H1 (cell line): ENCODE results near the gene CBS. TPM values are rescaled to one million over a fixed set of nuclear protein-coding genes. Genes with fewer than 3 reads are reported as not detected.
A peak's percentile ranks its signal among the peaks of the same experiment; 100 is the strongest.

Experiments
- CTCF ChIA-PET: fragments of 300-600 bp; sonication (Branson Sonifier 250); formaldehyde crosslinking; loops from one replicate; lab custom pipeline; 2021; ENCODE audit not compliant: partially characterized antibody; lab: Charles Lee
- POLR2A ChIA-PET: fragments of 300-600 bp; sonication (Branson Sonifier 250); formaldehyde crosslinking; loops from one replicate; lab custom pipeline; 2021; ENCODE audit warnings: inconsistent platforms; ENCODE audit not compliant: partially characterized antibody; lab: Charles Lee
- DNase-seq, 2 experiments: peaks; one replicate each; pipeline versions ENCODE4 v3.0.0 to v3.0.0-alpha.2; 2010 to 2022; ENCODE audit warnings: low spot score in 2 of 2, low read depth in 1 of 2, mixed read lengths in 1 of 2
- FAIRE-seq: peaks from 2 replicates; lab custom pipeline; 2011; peaks lifted over from hg19 to GRCh38; lab: Jason Lieb, UNC
- H2AFZ ChIP-seq: 2 replicates; pipeline ENCODE4 v1.8.1; 2012; ENCODE audit warnings: low read length, inconsistent platforms
- H2AK5ac ChIP-seq: 2 replicates; pipeline ENCODE4 v1.6.1; 2013; ENCODE audit warnings: low read depth, low read length
- H2BK120ac ChIP-seq: replicated peaks from 2 replicates; pipeline ENCODE3; 2013; ENCODE audit warnings: low read depth, low read length, inconsistent platforms
- H2BK12ac ChIP-seq: 2 replicates; pipeline ENCODE4 v1.6.1; 2013; ENCODE audit warnings: low read depth, low read length
- H2BK15ac ChIP-seq: 2 replicates; pipeline ENCODE4 v1.6.1; 2013; ENCODE audit warnings: low read length
- H2BK20ac ChIP-seq: 2 replicates; pipeline ENCODE4 v1.6.1; 2013; ENCODE audit warnings: low read length
- H2BK5ac ChIP-seq: 2 replicates; pipeline ENCODE4 v1.6.1; 2013; ENCODE audit warnings: low read depth, low read length
- H3K14ac ChIP-seq: 2 replicates; pipeline ENCODE4 v1.6.1; 2013; ENCODE audit warnings: inconsistent platforms; ENCODE audit not compliant: insufficient read length
- H3K18ac ChIP-seq: 2 replicates; pipeline ENCODE4 v1.6.1; 2013; ENCODE audit warnings: low read length; ENCODE audit errors: extremely low read depth
- H3K23ac ChIP-seq: 2 replicates; pipeline ENCODE4 v1.6.1; 2013; ENCODE audit warnings: inconsistent platforms; ENCODE audit not compliant: insufficient read length
- H3K23me2 ChIP-seq: 2 replicates; pipeline ENCODE4 v1.6.1; 2013; ENCODE audit warnings: low read depth, low read length
- H3K27ac ChIP-seq: 2 replicates; pipeline ENCODE4 v1.6.1; 2011; ENCODE audit warnings: low read depth, low read length, inconsistent platforms
- H3K27me3 ChIP-seq, 4 experiments: replicated peaks in 1 of 4; 1 replicate in 1 of 4; 2 replicates in 3 of 4; pipeline versions ENCODE4 v1.6.1 to v1.8.1; 2011 to 2013; ENCODE audit warnings: low read length in 3 of 4, mild to moderate bottlenecking in 3 of 4, inconsistent platforms in 2 of 4, mixed read lengths in 2 of 4, moderate library complexity in 1 of 4; ENCODE audit not compliant: control insufficient read depth in 3 of 4, insufficient read depth in 3 of 4; ENCODE audit errors: extremely low read depth in 1 of 4
- H3K36me3 ChIP-seq, 4 experiments: 2 replicates each; pipeline versions ENCODE4 v1.6.1 to v1.8.1; 2011 to 2013; ENCODE audit warnings: mild to moderate bottlenecking in 4 of 4, low read length in 3 of 4, moderate library complexity in 2 of 4, control low read depth in 1 of 4, inconsistent platforms in 1 of 4; ENCODE audit not compliant: insufficient read depth in 4 of 4, control insufficient read depth in 2 of 4
- H3K4ac ChIP-seq: replicated peaks from 2 replicates; pipeline ENCODE3; 2013; ENCODE audit warnings: low read length, low read depth, mixed read lengths, inconsistent platforms; ENCODE audit not compliant: insufficient read length
- H3K4me1 ChIP-seq, 4 experiments: replicated peaks in 1 of 4; 1 replicate in 1 of 4; 2 replicates in 3 of 4; pipeline versions ENCODE4 v1.6.1 to v1.8.1; 2011 to 2013; ENCODE audit warnings: low read length in 3 of 4, inconsistent platforms in 2 of 4, mixed read lengths in 1 of 4; ENCODE audit not compliant: insufficient read depth in 4 of 4, control insufficient read depth in 3 of 4
- H3K4me2 ChIP-seq, 2 experiments: 2 replicates each; pipeline versions ENCODE4 v1.6.1 to v1.8.1; 2011 to 2013; ENCODE audit warnings: low read depth in 2 of 2, low read length in 2 of 2, control low read depth in 1 of 2, inconsistent platforms in 1 of 2, mild to moderate bottlenecking in 1 of 2; ENCODE audit not compliant: insufficient read depth in 1 of 2
- H3K4me3 ChIP-seq, 4 experiments: fragments of 200-600, 300-600 bp in 1 of 4; sonication (generic), shearing (Covaris generic), sonication (Bioruptor Twin) in 1 of 4; 2 replicates each; pipeline versions ENCODE4 v1.5.1 to v1.8.1; 2011 to 2016; ENCODE audit warnings: low read length in 4 of 4, low read depth in 3 of 4, control low read depth in 2 of 4, inconsistent platforms in 2 of 4, mild to moderate bottlenecking in 2 of 4, mixed read lengths in 1 of 4, moderate library complexity in 1 of 4; ENCODE audit not compliant: insufficient read depth in 2 of 4; ENCODE audit errors: extremely low read depth in 1 of 4
- H3K56ac ChIP-seq: replicated peaks from 2 replicates; pipeline ENCODE3; 2013; ENCODE audit warnings: low read depth, mild to moderate bottlenecking, mixed read lengths, low read length, inconsistent platforms; ENCODE audit not compliant: insufficient read length
- H3K79me1 ChIP-seq: 2 replicates; pipeline ENCODE4 v1.6.1; 2013; ENCODE audit warnings: low read depth, low read length, control low read depth
- H3K79me2 ChIP-seq, 2 experiments: 2 replicates each; pipeline versions ENCODE4 v1.6.1 to v1.8.1; 2012 to 2013; ENCODE audit warnings: low read length in 2 of 2, mild to moderate bottlenecking in 2 of 2, inconsistent platforms in 1 of 2; ENCODE audit not compliant: insufficient read depth in 2 of 2, control insufficient read depth in 1 of 2
- H3K9ac ChIP-seq, 4 experiments: replicated peaks in 1 of 4; 1 replicate in 1 of 4; 2 replicates in 3 of 4; pipeline versions ENCODE4 v1.6.1 to v1.8.1; 2011 to 2013; ENCODE audit warnings: low read depth in 3 of 4, low read length in 3 of 4, control low read depth in 2 of 4, mild to moderate bottlenecking in 2 of 4, moderate library complexity in 2 of 4, inconsistent platforms in 1 of 4; ENCODE audit errors: extremely low read depth in 1 of 4
- H3K9me3 ChIP-seq, 2 experiments: 2 replicates each; pipeline versions ENCODE4 v1.6.1 to v1.8.1; 2012 to 2013; ENCODE audit warnings: mild to moderate bottlenecking in 2 of 2, moderate library complexity in 2 of 2, control low read depth in 1 of 2, inconsistent platforms in 1 of 2, low read depth in 1 of 2, low read length in 1 of 2, mixed read lengths in 1 of 2; ENCODE audit not compliant: insufficient read depth in 2 of 2
- H4K20me1 ChIP-seq, 2 experiments: replicated peaks in 1 of 2; 2 replicates each; pipeline versions ENCODE3 to v1.8.1; 2011 to 2013; ENCODE audit warnings: inconsistent platforms in 2 of 2, low read length in 2 of 2, mild to moderate bottlenecking in 1 of 2; ENCODE audit not compliant: insufficient read depth in 2 of 2, control insufficient read depth in 1 of 2
- H4K5ac ChIP-seq: 2 replicates; pipeline ENCODE4 v1.6.1; 2013; ENCODE audit warnings: low read length, low read depth, mixed read lengths, inconsistent platforms; ENCODE audit not compliant: insufficient read length
- H4K8ac ChIP-seq: 2 replicates; pipeline ENCODE4 v1.8.0; 2013; ENCODE audit warnings: mild to moderate bottlenecking, moderate library complexity, low read length, inconsistent platforms; ENCODE audit not compliant: insufficient read depth; ENCODE audit errors: extremely low read depth
- H4K91ac ChIP-seq: replicated peaks from 2 replicates; pipeline ENCODE3; 2013; ENCODE audit warnings: low read length, mixed read lengths, inconsistent platforms; ENCODE audit not compliant: insufficient read length
- BRCA1 ChIP-seq: IDR thresholded peaks from 2 replicates; pipeline ENCODE4 v1.6.1; 2012; ENCODE audit warnings: low read depth, low read length, improper control_type of control experiment
- GTF2F1 ChIP-seq: IDR thresholded peaks from 2 replicates; pipeline ENCODE4 v1.6.1; 2012; ENCODE audit warnings: low read depth, low read length, improper control_type of control experiment, borderline replicate concordance
- JUN ChIP-seq: IDR thresholded peaks from 2 replicates; pipeline ENCODE4 v1.6.1; 2011; ENCODE audit warnings: low read depth, mild to moderate bottlenecking, improper control_type of control experiment, low read length
- KDM1A ChIP-seq: fragments of 200-600, 300-600 bp; sonication (generic); IDR thresholded peaks from 2 replicates; pipeline ENCODE4 v1.7.1; 2016; ENCODE audit warnings: mild to moderate bottlenecking, low read length, borderline replicate concordance
- PHF8 ChIP-seq: fragments of 200-600 bp; sonication (generic); conservative IDR thresholded peaks from 2 replicates; pipeline ENCODE4 v1.7.1; 2012; ENCODE audit warnings: low read depth, mild to moderate bottlenecking, inconsistent platforms, low read length, moderate library complexity
- WGBS, 2 experiments: shearing (Covaris generic) in 1 of 2; methylation state at CpG; one replicate each; pipeline versions ENCODE4 v1.1.6 to v1.1.7; 2013 to 2015; ENCODE audit warnings: low lambda C conversion rate in 2 of 2, mixed read lengths in 2 of 2, inconsistent platforms in 1 of 2, low coverage in 1 of 2, missing lambda C conversion rate in 1 of 2; ENCODE audit not compliant: insufficient replicate concordance in 2 of 2, insufficient coverage in 1 of 2, insufficient read length in 1 of 2; ENCODE audit errors: extremely low coverage in 1 of 2, missing lambda C conversion rate in 1 of 2; 5-methylcytosine and 5-hydroxymethylcytosine counted together
- polyA plus RNA-seq, 7 experiments: library from polyadenylated mRNA; depleted of rRNA in 3 of 7; stranded (reverse) in 5 of 7; unstranded in 2 of 7; fragments of >200 nt in 5 of 7; fragments of 200-250 nt in 2 of 7; gene quantifications; 1 replicate in 5 of 7; 2 replicates in 1 of 7; 4 replicates in 1 of 7; pipeline versions ENCODE4 v1.2.1 to v1.2.3, GENCODE V29; 2011 to 2013; ENCODE audit warnings: missing spikeins in 2 of 7, mixed read lengths in 2 of 7
- total RNA-seq: library from RNA; stranded (reverse); fragmentation: NEBNext Ultra II Directional; extraction: Animal tissue kit (Norgen Biotek cat#: 25700); gene quantifications from 2 replicates; pipeline ENCODE4 v1.2.1, GENCODE V29; 2021
- TF ChIP-seq, protein P1 (sequence below): IDR thresholded peaks from 2 replicates; pipeline ENCODE4 v1.6.1; 2011; ENCODE audit warnings: low read depth, mild to moderate bottlenecking, low read length; ENCODE audit not compliant: insufficient read depth

The CBS gene
- total and polyA plus RNA-seq, 2 of the 8 experiments (the other 6 are each of a cell fraction or from before 2014, with no cell fraction given): 114 to 455 TPM

DNA sequence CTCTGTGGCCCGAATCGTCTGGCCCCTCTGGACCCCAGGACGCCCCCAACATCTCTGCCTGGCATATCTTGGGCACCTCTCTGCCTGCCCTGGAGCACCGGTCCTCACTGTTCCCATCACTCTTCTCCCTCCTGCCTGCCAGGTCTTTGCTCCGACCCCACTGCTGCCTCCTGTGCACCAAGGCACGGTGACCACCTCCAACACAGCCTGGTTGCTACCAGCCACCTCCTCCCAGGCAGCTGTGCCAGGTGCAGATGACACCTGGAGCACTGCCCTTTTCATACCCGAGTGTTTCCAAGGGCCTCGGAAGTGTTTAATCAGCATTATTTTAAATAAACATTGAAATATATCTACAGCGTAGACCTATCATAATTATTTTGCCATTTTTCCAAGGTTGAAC is 70.0 kb downstream of the CBS start:
- Histone ChIP-seq H2BK12ac (no peak overlapping the region), H3K36me3 (peaks cover 4 to 22% (median 10%) of the 10 kb centered on the region in 4 experiments; a peak in 7 of 8 replicates), H3K9ac (no peak overlapping the region), H4K5ac (no peak overlapping the region), H2BK20ac (no peak overlapping the region), H3K18ac (no peak overlapping the region), H3K4me2 (no peak overlapping the region), H2AFZ (no peak overlapping the region), H3K23me2 (no peaks in the 10 kb centered on the region), H3K79me1 (0 out of 2 replicates have a peak, but pooled peaks cover 2% of the 10 kb centered on the region), H2AK5ac (no peak overlapping the region), H3K14ac (no peak overlapping the region), H2BK120ac (no peak overlapping the region), H3K4me1 (peaks cover 0 to 3% (median 1%) of the 10 kb centered on the region in 4 experiments; a peak in 2 of 7 replicates), H3K23ac (no peak overlapping the region), H3K4ac (no peak overlapping the region), H3K4me3 (no peak overlapping the region), H3K27me3 (no peaks in the 10 kb centered on the region), H3K9me3 (no peaks in the 10 kb centered on the region), H3K56ac (no peak overlapping the region), H4K8ac (no peak overlapping the region), H3K27ac (no peak overlapping the region), H4K91ac (no peak overlapping the region), H2BK5ac (peak overlapping the region; percentile 63), H3K79me2 (peaks cover 0 to 3% of the 10 kb centered on the region in 2 experiments; a peak in 1 of 4 replicates), H2BK15ac (0 out of 2 replicates have a peak overlapping the region, but pooled peaks have one; percentile 13), H4K20me1 (no peaks in the 10 kb centered on the region)
- CTCF ChIA-PET: no interaction called here
- FAIRE-seq (no peak), DNase-seq (no peak)
- 79% methylated on average over 9 of the region's 9 CpGs; no CpG with 5 or more reads in 1 of the 2 experiments for WGBS, 2 experiments
- POLR2A ChIA-PET: interaction anchor here (1.1 to 1.5 kb wide), 2 partner anchors 13 to 88 kb away, joined by 3 to 4 read pairs; no protein-coding TSS in a partner anchor
- TF ChIP-seq KDM1A (no peak), BRCA1 (no peak), GTF2F1 (no peak), PHF8 (no peak), JUN (no peak)
- TF ChIP-seq, protein P1, sequence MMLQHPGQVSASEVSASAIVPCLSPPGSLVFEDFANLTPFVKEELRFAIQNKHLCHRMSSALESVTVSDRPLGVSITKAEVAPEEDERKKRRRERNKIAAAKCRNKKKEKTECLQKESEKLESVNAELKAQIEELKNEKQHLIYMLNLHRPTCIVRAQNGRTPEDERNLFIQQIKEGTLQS: no peak
